B cell (primary cell): Measurements from ENCODE around the gene CARS2. TPM values are rescaled to one million over a fixed set of nuclear protein-coding genes. Genes with fewer than 3 reads are reported as not detected.

Experiments
- ATAC-seq: fragments of 200-7000 bp; cut with Tn5 transposase; one replicate; pipeline ENCODE4 v1.10.0; 2021; ENCODE audit warnings: low read depth, mild to moderate bottlenecking, moderate number of reproducible peaks, moderate library complexity
- CTCF ChIA-PET: fragments of 350-600 bp; sonication (Branson Sonifier 250); formaldehyde crosslinking; loops from one replicate; lab custom pipeline; 2021; ENCODE audit warnings: antibody characterized with exemption, inconsistent platforms; lab: Charles Lee
- POLR2A ChIA-PET: fragments of 350-600 bp; sonication (Branson Sonifier 250); formaldehyde crosslinking; loops from one replicate; lab custom pipeline; 2021; ENCODE audit warnings: antibody characterized with exemption; lab: Charles Lee
- DNase-seq: peaks from one replicate; pipeline ENCODE4 v3.0.0; 2013
- H2AFZ ChIP-seq: 2 replicates; pipeline ENCODE4 v1.6.1; 2012; ENCODE audit warnings: mild to moderate bottlenecking, low read depth, low read length; ENCODE audit not compliant: insufficient read depth, poor library complexity, severe bottlenecking
- H3K27ac ChIP-seq, 2 donors: 1 replicate in 1 of 2; 2 replicates in 1 of 2; pipeline ENCODE4 v1.5.1; 2012 to 2013; ENCODE audit warnings: low read length in 2 of 2, mild to moderate bottlenecking in 2 of 2, moderate library complexity in 1 of 2
- H3K27me3 ChIP-seq, 4 experiments: fragments of 200-600 bp in 1 of 4; sonication (generic) in 1 of 4; replicated peaks in 1 of 4; 1 replicate in 2 of 4; 2 replicates in 2 of 4; pipeline versions ENCODE4 v1.6.1 to v1.7.0; 2013 to 2016; ENCODE audit warnings: low read length in 3 of 4, mild to moderate bottlenecking in 2 of 4, mixed read lengths in 1 of 4, moderate library complexity in 1 of 4; ENCODE audit not compliant: insufficient read depth in 4 of 4, control insufficient read depth in 3 of 4; ENCODE audit errors: control extremely low read depth in 1 of 4
- H3K36me3 ChIP-seq, 2 experiments: replicated peaks in 1 of 2; 1 replicate in 1 of 2; 2 replicates in 1 of 2; pipeline versions ENCODE4 v1.6.1 to v1.7.1; 2013; ENCODE audit warnings: low read length in 1 of 2; ENCODE audit not compliant: insufficient read depth in 2 of 2, control insufficient read depth in 1 of 2; ENCODE audit errors: control extremely low read depth in 1 of 2, extremely low read depth in 1 of 2
- H3K4me1 ChIP-seq, 2 donors: fragments of 200-600 bp in 1 of 2; sonication (generic) in 1 of 2; 1 replicate in 1 of 2; 2 replicates in 1 of 2; pipeline versions ENCODE4 v1.5.1 to v1.6.1; 2013 to 2017; ENCODE audit warnings: low read length in 2 of 2; ENCODE audit not compliant: control insufficient read depth in 2 of 2, insufficient read depth in 2 of 2
- H3K4me2 ChIP-seq: replicated peaks from 2 replicates; pipeline ENCODE3; 2012; ENCODE audit warnings: mild to moderate bottlenecking, low read depth, low read length; ENCODE audit not compliant: poor library complexity, severe bottlenecking
- H3K4me3 ChIP-seq, 5 experiments: fragments of 200-600 bp in 1 of 5; sonication (generic) in 1 of 5; 1 replicate in 3 of 5; 2 replicates in 2 of 5; pipeline versions ENCODE4 v1.5.1 to v1.7.0; 2011 to 2016; ENCODE audit warnings: low read length in 4 of 5, mild to moderate bottlenecking in 4 of 5, low read depth in 2 of 5, control low read depth in 1 of 5, moderate library complexity in 1 of 5; ENCODE audit not compliant: insufficient read depth in 1 of 5; ENCODE audit errors: control extremely low read depth in 1 of 5, extremely low read depth in 1 of 5
- H3K79me2 ChIP-seq: fragments of 200-600 bp; sonication (generic); one replicate; pipeline ENCODE4 v1.6.0; 2016; ENCODE audit warnings: low read length; ENCODE audit not compliant: control insufficient read depth, insufficient read depth
- H3K9ac ChIP-seq: fragments of 200-600 bp; sonication (generic); 2 replicates; pipeline ENCODE4 v1.6.1; 2017; ENCODE audit warnings: mild to moderate bottlenecking, low read length, moderate library complexity
- H3K9me3 ChIP-seq, 3 donors: one replicate each; pipeline versions ENCODE4 v1.6.1 to v1.7.1; 2013; ENCODE audit warnings: low read length in 2 of 3; ENCODE audit not compliant: control insufficient read depth in 2 of 3, insufficient read depth in 1 of 3; ENCODE audit errors: control extremely low read depth in 1 of 3
- H4K20me1 ChIP-seq: 2 replicates; pipeline ENCODE4 v1.6.0; 2012; ENCODE audit warnings: mild to moderate bottlenecking, low read length; ENCODE audit not compliant: insufficient read depth, control insufficient read depth, poor library complexity, severe bottlenecking
- H3K27ac Mint-ChIP-seq: one replicate; pipeline ENCODE4 v1.8.0; 2021; ENCODE audit warnings: mixed read lengths
- H3K27me3 Mint-ChIP-seq: one replicate; pipeline ENCODE4 v1.8.0; 2021; ENCODE audit warnings: mixed read lengths
- H3K4me1 Mint-ChIP-seq: one replicate; pipeline ENCODE4 v1.8.0; 2021; ENCODE audit warnings: mixed read lengths
- H3K4me3 Mint-ChIP-seq: one replicate; pipeline ENCODE4 v1.8.0; 2021; ENCODE audit warnings: mixed read lengths
- H3K9me3 Mint-ChIP-seq: one replicate; pipeline ENCODE4 v1.8.0; 2022; ENCODE audit warnings: mixed read lengths; ENCODE audit not compliant: insufficient read depth
- EZH2 ChIP-seq: IDR thresholded peaks from 2 replicates; pipeline ENCODE4 v1.6.1; 2012; ENCODE audit warnings: borderline replicate concordance, low read depth, mild to moderate bottlenecking, moderate library complexity, low read length; ENCODE audit not compliant: insufficient read depth, poor library complexity, severe bottlenecking
- WGBS: methylation state at CpG from one replicate; pipeline ENCODE4 v1.1.5; 2013; ENCODE audit warnings: missing lambda C conversion rate; ENCODE audit not compliant: insufficient coverage; 5-methylcytosine and 5-hydroxymethylcytosine counted together
- intact Hi-C: fragments of 100-400 bp; cut with micrococcal nuclease; formaldehyde crosslinking; loops from one replicate; pipeline ENCODE4 v1.10.0; 2022
- polyA plus RNA-seq: library from polyadenylated mRNA; depleted of rRNA; stranded (reverse); fragments of >200 nt; gene quantifications from 2 replicates; pipeline ENCODE4 v1.2.3, GENCODE V29; 2012
- total RNA-seq, 2 donors: library from RNA; stranded (reverse); fragments of 120-200 nt in 1 of 2; gene quantifications; 1 replicate in 1 of 2; 2 replicates in 1 of 2; pipeline versions ENCODE4 v1.2.3 to v1.2.4, GENCODE V29; 2013 to 2022
- TF ChIP-seq, protein P1 (sequence below): fragments of 200-600 bp; IDR thresholded peaks from one replicate; pipeline ENCODE4 v1.8.0; 2022; ENCODE audit warnings: antibody characterized with exemption, mild to moderate bottlenecking

Gene CARS2
- total and polyA plus RNA-seq, 2 donors (not counting 1 experiment from before 2014, with no cell fraction given), result 154 to 188 TPM

DNA sequence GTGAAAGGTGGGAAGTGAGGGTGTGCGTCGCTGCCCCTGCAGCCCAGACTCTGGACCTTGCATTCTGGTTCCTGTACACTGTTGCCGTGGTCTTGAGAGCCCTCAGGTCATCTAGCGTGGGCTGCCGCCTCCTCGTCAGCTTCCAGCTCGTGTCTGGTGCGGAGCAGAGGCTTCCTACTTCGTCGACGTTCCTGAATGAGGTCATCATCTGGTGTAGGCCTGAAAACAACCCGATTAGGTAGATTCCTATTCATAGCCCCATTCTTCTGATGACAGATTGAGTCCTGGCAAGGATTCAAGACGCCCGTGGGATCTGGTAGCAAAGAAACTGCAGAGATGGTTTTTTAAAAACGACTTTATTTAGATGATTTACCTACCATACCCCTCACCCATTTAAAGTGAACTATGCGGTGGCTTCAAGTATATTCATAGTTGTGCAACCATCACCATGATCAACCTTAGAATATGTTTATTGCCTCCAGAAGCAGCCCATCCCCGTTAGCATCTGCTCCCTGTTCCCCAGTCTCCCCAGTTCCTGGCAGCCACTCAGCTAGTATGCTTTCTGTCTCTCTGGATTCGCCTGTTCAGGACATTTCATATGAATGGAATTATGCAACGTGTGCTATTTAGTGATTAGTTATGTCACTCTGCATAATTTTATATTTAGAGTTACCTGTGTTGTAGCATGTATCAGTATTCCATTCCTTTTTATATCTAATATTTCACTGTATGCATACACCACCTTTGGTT, 76.8 kb downstream of the CARS2 start:
- H3K79me2 ChIP-seq, result peaks cover 63% of the 10 kb centered on the region
- no peaks in the 10 kb centered on the region for H3K27me3 ChIP-seq
- TF ChIP-seq, protein P1, sequence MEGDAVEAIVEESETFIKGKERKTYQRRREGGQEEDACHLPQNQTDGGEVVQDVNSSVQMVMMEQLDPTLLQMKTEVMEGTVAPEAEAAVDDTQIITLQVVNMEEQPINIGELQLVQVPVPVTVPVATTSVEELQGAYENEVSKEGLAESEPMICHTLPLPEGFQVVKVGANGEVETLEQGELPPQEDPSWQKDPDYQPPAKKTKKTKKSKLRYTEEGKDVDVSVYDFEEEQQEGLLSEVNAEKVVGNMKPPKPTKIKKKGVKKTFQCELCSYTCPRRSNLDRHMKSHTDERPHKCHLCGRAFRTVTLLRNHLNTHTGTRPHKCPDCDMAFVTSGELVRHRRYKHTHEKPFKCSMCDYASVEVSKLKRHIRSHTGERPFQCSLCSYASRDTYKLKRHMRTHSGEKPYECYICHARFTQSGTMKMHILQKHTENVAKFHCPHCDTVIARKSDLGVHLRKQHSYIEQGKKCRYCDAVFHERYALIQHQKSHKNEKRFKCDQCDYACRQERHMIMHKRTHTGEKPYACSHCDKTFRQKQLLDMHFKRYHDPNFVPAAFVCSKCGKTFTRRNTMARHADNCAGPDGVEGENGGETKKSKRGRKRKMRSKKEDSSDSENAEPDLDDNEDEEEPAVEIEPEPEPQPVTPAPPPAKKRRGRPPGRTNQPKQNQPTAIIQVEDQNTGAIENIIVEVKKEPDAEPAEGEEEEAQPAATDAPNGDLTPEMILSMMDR, result no peak
- TF ChIP-seq EZH2, result no peak
- H3K27ac ChIP-seq, result no peak overlapping the region
- H3K36me3 ChIP-seq, result peaks cover 4 to 56% of the 10 kb centered on the region in 2 experiments
- H3K27me3 Mint-ChIP-seq, result no peaks in the 10 kb centered on the region
- no peaks in the 10 kb centered on the region for H3K9me3 ChIP-seq
- H3K27ac Mint-ChIP-seq, result no peak overlapping the region
- no peaks in the 10 kb centered on the region for H3K4me1 ChIP-seq
- H3K4me2 ChIP-seq, result no peak overlapping the region
- CTCF ChIA-PET, result no interaction called here
- no peak for DNase-seq
- no peak overlapping the region for H3K4me3 Mint-ChIP-seq
- no peak overlapping the region for H2AFZ ChIP-seq
- H4K20me1 ChIP-seq, result peaks cover 48% of the 10 kb centered on the region
- POLR2A ChIA-PET, result no interaction called here
- H3K4me3 ChIP-seq, result no peak overlapping the region
- no peaks in the 10 kb centered on the region for H3K9me3 Mint-ChIP-seq
- intact Hi-C loops, result no loop called here
- 95% methylated on average over 14 of the region's 19 CpGs for WGBS
- no peak for ATAC-seq
- no peak overlapping the region for H3K9ac ChIP-seq
- H3K4me1 Mint-ChIP-seq, result peaks cover 1% of the 10 kb centered on the region

DNA sequence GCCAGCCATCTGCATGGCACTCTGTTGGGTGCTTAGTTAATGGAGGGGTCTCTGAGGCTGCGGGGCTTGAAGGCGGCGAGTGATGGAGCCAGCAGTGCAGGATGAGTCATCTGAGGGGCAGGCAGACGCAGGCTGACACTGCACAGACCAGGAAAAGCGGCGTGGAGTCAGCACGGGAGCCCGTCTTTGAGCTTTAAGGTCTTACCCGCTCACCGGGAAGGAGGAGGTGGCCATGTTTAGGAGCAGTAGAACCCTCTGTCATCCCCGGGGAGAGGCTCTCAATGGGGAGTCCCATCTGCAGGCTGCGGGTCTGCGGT, 77.5 kb downstream of the CARS2 start:
- Histone ChIP-seq H3K4me1 (no peaks in the 10 kb centered on the region), H4K20me1 (peaks cover 48% of the 10 kb centered on the region), H3K9me3 (no peaks in the 10 kb centered on the region), H3K27ac (no peak overlapping the region), H3K9ac (no peak overlapping the region), H2AFZ (no peak overlapping the region), H3K79me2 (peaks cover 62% of the 10 kb centered on the region), H3K27me3 (no peaks in the 10 kb centered on the region), H3K4me2 (no peak overlapping the region), H3K4me3 (no peak overlapping the region), H3K36me3 (peaks cover 4 to 58% of the 10 kb centered on the region in 2 experiments)
- H3K4me1 Mint-ChIP-seq, result peaks cover 1% of the 10 kb centered on the region
- no peak for TF ChIP-seq EZH2
- TF ChIP-seq, protein P1, result no peak
- DNase-seq (no peak), ATAC-seq (no peak)
- H3K27ac Mint-ChIP-seq, result no peak overlapping the region
- no peak overlapping the region for H3K4me3 Mint-ChIP-seq
- ChIA-PET POLR2A (no interaction called here), CTCF (no interaction called here)
- H3K27me3 Mint-ChIP-seq, result no peaks in the 10 kb centered on the region
- intact Hi-C loops, result no loop called here
- 97% methylated on average over 13 of the region's 13 CpGs for WGBS
- H3K9me3 Mint-ChIP-seq, result no peaks in the 10 kb centered on the region
